ENCODE data around the gene PXDN. TPM values are rescaled to one million over a fixed set of nuclear protein-coding genes. Genes with fewer than 3 reads are reported as not detected.

The PXDN gene
- total and polyA plus RNA-seq, 10 of the 15 experiments (the other 5 are each of a cell fraction or from before 2014, with no cell fraction given), result 0.12 to 0.69 (median 0.23) TPM; not detected in 5

DNA sequence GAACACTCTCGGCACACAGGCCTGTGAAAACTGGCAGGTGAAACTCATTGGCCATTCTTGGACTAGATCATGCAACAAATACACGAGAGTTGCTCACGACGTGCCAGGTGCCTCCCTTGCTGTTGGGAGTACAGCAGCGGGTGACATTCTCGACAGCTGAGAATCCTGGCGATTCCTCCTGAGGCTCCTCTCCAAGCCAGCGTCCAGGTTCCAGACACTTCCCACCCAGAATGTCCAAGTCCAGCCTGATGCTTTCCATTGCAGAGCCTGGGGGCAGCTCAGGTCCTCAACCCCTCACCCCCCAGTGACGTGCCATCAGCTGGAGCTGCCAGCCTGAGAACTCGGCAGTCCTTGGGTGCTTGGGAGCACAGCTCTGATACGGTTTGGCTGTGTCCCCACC, 124.2 kb downstream of the PXDN start (continued):
- TF ChIP-seq KDM1A (IDR thresholded peaks at IDR 0.05; ENCODE audit: borderline replicate concordance) (no peak), STAT3 (IDR thresholded peaks at IDR 0.05; ENCODE audit: low read depth, low read length) (no peak), ATF7 (IDR thresholded peaks at IDR 0.05; ENCODE audit: low read depth) (no peak)

- Histone ChIP-seq H3K9me3 (replicated peaks; ENCODE audit: control insufficient read depth, insufficient read depth, low read length) (no peaks in the 10 kb centered on the region; the same call in 2 of the 3 replicates), H2AFZ (ENCODE audit: control insufficient read depth, low read depth, low read length) (no peak overlapping the region), H3K9ac (ENCODE audit: control insufficient read depth, insufficient read depth, low read length) (no peak overlapping the region), H4K20me1 (ENCODE audit: control insufficient read depth, insufficient read depth) (no peaks in the 10 kb centered on the region), H3K79me2 (ENCODE audit: control insufficient read depth, insufficient read depth, low read length) (no peaks in the 10 kb centered on the region), H3K36me3 (ENCODE audit: control insufficient read depth in 2 of 2, insufficient read depth in 2 of 2, low read length in 1 of 2) (no peaks in the 10 kb centered on the region), H3K4me3 (no peak overlapping the region), H3K27me3 (replicated peaks in 1 of 2; ENCODE audit: control insufficient read depth in 2 of 2, insufficient read depth in 2 of 2, low read length in 1 of 2) (no peaks in the 10 kb centered on the region), H3K27ac (ENCODE audit: control insufficient read depth, insufficient read depth) (no peak overlapping the region), H3K4me1 (ENCODE audit: control insufficient read depth, insufficient read depth, low read length) (no peaks in the 10 kb centered on the region), H3K4me2 (ENCODE audit: control insufficient read depth, insufficient read depth) (no peak overlapping the region)
- intact Hi-C loops (cut with micrococcal nuclease; ENCODE audit: unreplicated experiment) (no loop called here), in situ Hi-C loops (cut with MboI) (no loop called here)
- ChIA-PET POLR2A (no interaction called here), SMC1A (ENCODE audit: uncharacterized antibody, unreplicated experiment) (no interaction called here), CTCF (no interaction called here), RAD21 (ENCODE audit: unreplicated experiment) (no interaction called here)
- ATAC-seq (no peak), DNase-seq (ENCODE audit: low read depth, low spot score) (no peak), FAIRE-seq (no peak)
- no TSS peak for BruUV-seq (replicated peaks)
- TF ChIP-seq MTA3 (IDR thresholded peaks at IDR 0.05; ENCODE audit: borderline replicate concordance, low read length) (no peak), FOS (IDR thresholded peaks at IDR 0.05; ENCODE audit: borderline replicate concordance, extremely low read depth, insufficient read length) (no peak), SMC3 (IDR thresholded peaks at IDR 0.05; ENCODE audit: borderline replicate concordance, low read length) (no peak), IKZF2 (IDR thresholded peaks at IDR 0.05) (no peak), KLF5 (IDR thresholded peaks at IDR 0.05; ENCODE audit: partially characterized antibody) (no peak), RELA (IDR thresholded peaks at IDR 0.05; ENCODE audit: borderline replicate concordance, partially characterized antibody) (no peak), STAT1 (conservative IDR thresholded peaks at IDR 0.05) (no peak), GATAD2B (conservative IDR thresholded peaks at IDR 0.05; ENCODE audit: low read depth) (no peak), RAD51 (IDR thresholded peaks at IDR 0.05) (no peak), FOXM1 (IDR thresholded peaks at IDR 0.05; ENCODE audit: low read depth, low read length) (no peak), USF1 (IDR thresholded peaks at IDR 0.05; ENCODE audit: borderline replicate concordance, extremely low read length, insufficient read depth, low read depth, low read length) (no peak), RAD21 (IDR thresholded peaks at IDR 0.05; ENCODE audit: insufficient read depth, low read depth, low read length) (no peak)
- TF ChIP-seq, protein P1, sequence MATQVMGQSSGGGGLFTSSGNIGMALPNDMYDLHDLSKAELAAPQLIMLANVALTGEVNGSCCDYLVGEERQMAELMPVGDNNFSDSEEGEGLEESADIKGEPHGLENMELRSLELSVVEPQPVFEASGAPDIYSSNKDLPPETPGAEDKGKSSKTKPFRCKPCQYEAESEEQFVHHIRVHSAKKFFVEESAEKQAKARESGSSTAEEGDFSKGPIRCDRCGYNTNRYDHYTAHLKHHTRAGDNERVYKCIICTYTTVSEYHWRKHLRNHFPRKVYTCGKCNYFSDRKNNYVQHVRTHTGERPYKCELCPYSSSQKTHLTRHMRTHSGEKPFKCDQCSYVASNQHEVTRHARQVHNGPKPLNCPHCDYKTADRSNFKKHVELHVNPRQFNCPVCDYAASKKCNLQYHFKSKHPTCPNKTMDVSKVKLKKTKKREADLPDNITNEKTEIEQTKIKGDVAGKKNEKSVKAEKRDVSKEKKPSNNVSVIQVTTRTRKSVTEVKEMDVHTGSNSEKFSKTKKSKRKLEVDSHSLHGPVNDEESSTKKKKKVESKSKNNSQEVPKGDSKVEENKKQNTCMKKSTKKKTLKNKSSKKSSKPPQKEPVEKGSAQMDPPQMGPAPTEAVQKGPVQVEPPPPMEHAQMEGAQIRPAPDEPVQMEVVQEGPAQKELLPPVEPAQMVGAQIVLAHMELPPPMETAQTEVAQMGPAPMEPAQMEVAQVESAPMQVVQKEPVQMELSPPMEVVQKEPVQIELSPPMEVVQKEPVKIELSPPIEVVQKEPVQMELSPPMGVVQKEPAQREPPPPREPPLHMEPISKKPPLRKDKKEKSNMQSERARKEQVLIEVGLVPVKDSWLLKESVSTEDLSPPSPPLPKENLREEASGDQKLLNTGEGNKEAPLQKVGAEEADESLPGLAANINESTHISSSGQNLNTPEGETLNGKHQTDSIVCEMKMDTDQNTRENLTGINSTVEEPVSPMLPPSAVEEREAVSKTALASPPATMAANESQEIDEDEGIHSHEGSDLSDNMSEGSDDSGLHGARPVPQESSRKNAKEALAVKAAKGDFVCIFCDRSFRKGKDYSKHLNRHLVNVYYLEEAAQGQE (IDR thresholded peaks at IDR 0.05; ENCODE audit: low read depth, low read length), result no peak
- TF ChIP-seq, protein P2, sequence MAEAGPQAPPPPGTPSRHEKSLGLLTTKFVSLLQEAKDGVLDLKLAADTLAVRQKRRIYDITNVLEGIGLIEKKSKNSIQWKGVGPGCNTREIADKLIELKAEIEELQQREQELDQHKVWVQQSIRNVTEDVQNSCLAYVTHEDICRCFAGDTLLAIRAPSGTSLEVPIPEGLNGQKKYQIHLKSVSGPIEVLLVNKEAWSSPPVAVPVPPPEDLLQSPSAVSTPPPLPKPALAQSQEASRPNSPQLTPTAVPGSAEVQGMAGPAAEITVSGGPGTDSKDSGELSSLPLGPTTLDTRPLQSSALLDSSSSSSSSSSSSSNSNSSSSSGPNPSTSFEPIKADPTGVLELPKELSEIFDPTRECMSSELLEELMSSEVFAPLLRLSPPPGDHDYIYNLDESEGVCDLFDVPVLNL (IDR thresholded peaks at IDR 0.05; ENCODE audit: low read depth, low read length), result no peak
- TF ChIP-seq, protein P3, sequence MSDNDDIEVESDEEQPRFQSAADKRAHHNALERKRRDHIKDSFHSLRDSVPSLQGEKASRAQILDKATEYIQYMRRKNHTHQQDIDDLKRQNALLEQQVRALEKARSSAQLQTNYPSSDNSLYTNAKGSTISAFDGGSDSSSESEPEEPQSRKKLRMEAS (IDR thresholded peaks at IDR 0.05; ENCODE audit: low read depth, low read length), result no peak
- WGBS (ENCODE audit: insufficient coverage, insufficient replicate concordance, low lambda C conversion rate, missing lambda C conversion rate), result 29% methylated on average over 8 of the region's 10 CpGs
These were observed 124.8 kb downstream of the PXDN start for GRCh38 chr2:1619556-1619955.

Measured in GM12878 (cell line).